WTC11 (cell line): ENCODE data around the gene PLA2G2D.

Source experiments
- ARID4B ChIP-seq: sonication (generic); formaldehyde crosslinking; IDR thresholded peaks from 2 replicates; pipeline ENCODE4 v1.8.0; 2023; ENCODE audit warnings: missing genetic modification reagents, mild to moderate bottlenecking, borderline replicate concordance
- CTCF ChIP-seq: fragments of 200-600 bp; IDR thresholded peaks from 2 replicates; pipeline ENCODE4 v1.8.0; 2022; ENCODE audit warnings: antibody characterized with exemption
- HMGXB4 ChIP-seq: sonication (generic); formaldehyde crosslinking; IDR thresholded peaks from 2 replicates; pipeline ENCODE4 v1.8.1; 2023; ENCODE audit warnings: mild to moderate bottlenecking, moderate library complexity, missing genetic modification reagents
- MAX ChIP-seq: sonication (generic); formaldehyde crosslinking; IDR thresholded peaks from 2 replicates; pipeline ENCODE4 v1.8.0; 2022; ENCODE audit warnings: mild to moderate bottlenecking, missing genetic modification reagents
- SMAD3 ChIP-seq: sonication (generic); formaldehyde crosslinking; IDR thresholded peaks from 2 replicates; pipeline ENCODE4 v1.8.0; 2022; ENCODE audit warnings: missing genetic modification reagents, mild to moderate bottlenecking, borderline replicate concordance
- TEAD4 ChIP-seq: sonication (generic); formaldehyde crosslinking; IDR thresholded peaks from 2 replicates; pipeline ENCODE4 v1.8.0; 2022; ENCODE audit warnings: mild to moderate bottlenecking, missing genetic modification reagents

- TF ChIP-seq MAX = no peak
- no peak for TF ChIP-seq CTCF
- no peak for TF ChIP-seq ARID4B
- no peak for TF ChIP-seq SMAD3 (CRISPR knock-in tag)
- TF ChIP-seq HMGXB4 = no peak
- no peak for TF ChIP-seq TEAD4 (CRISPR knock-in tag)
Measured at GRCh38 chr1:20167126-20167525, 47.8 kb upstream of the PLA2G2D start.
